Left renal pelvis (tissue), 4 donors: ENCODE results near the gene FOXP4. TPM values are rescaled to one million over a fixed set of nuclear protein-coding genes. Genes with fewer than 3 reads are reported as not detected.

Experiments
- DNase-seq, 4 donors: peaks; one replicate each; pipeline ENCODE4 v3.0.0-alpha.2; 2013; ENCODE audit warnings: low read depth in 4 of 4, low spot score in 3 of 4
- polyA plus RNA-seq, 4 donors: library from polyadenylated mRNA; unstranded; fragments of 120-200 nt; gene quantifications; one replicate each; pipeline ENCODE4 v1.2.1, GENCODE V29; 2013; ENCODE audit not compliant: insufficient read length in 4 of 4

Gene FOXP4
- polyA plus RNA-seq, 4 donors, result 29.0 to 93.5 (median 39.0) TPM

DNA sequence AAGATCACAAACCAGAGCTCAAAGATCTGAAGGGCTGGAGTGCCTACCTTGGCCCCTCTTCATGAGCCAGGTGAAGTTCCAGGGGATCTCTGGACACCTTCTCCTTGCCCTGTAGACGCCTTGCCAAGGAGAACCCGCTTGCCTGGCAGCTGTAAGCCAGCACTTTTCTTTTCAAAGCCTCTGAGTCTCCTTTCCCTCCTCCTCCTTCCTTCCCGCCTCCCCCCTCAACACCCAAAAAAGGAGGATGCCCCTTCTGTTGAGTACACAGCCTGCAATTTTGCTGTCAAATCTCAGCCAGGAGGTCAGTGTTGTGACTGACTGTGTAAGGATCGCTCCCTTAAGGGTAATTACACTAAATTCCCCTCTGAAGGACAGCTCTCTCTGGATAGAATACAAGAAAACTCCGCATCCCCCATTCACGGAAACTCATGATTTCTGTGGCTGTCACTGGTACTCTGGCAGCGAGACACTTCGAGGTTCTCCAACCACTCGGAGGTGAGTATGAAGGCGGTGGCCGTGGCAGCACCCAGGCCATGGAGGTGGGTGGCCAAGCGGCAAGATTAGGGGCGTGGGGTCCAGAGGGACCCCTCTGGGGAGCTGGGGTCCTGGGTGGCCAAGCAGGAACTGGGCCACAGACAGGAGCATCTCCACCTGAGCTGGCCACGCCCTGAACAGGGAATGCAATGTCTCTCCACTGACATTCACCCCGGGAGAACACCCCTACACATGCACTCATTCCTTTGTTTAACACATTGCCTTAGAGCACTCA, 23.2 kb upstream of the FOXP4 start:
- no peak for DNase-seq

GRCh38 chr6:41523915-41524633, 22.1 kb upstream of the FOXP4 start:
- no peak for DNase-seq

GRCh38 chr6:41524634-41525011, 21.6 kb upstream of the FOXP4 start:
- DNase-seq, result no peak

DNA sequence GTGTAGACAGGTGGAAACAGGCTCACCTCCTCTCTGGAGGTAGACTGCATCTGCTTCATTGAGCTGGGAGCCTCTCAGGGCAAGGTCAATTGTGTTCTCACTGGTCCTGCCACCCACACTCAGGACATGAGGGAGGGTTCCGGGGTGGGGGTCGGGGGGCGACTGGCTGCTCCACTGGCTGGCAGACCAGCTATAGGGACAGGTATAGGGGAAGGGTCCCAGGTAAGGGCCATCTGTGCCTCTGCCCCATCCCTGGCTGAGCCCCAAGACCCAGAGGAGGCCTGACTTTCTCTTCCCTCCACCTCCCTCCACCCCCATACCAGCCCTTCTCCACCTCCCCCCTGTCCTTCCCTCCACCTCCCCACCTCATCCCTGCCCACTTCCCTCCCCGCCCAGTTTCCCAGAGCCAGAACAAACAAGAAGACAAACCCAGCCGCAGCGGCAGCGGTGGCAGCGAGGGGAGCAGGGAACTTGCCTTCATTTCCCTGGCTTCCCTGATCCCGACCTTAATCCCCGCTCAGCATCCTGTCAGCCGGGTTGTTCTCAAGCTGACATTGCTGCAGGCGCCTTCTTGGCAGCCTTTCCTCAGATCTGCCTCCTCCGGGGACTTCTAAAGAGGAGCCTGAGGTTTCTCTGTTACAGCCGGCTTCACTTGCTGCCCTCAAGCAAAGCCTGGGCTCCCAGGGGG, 18.3 kb upstream of the FOXP4 start:
- DNase-seq, result no peak

- DNase-seq, result no peak
Measured at GRCh38 chr6:41528409-41528963, 17.7 kb upstream of the FOXP4 start.

DNA sequence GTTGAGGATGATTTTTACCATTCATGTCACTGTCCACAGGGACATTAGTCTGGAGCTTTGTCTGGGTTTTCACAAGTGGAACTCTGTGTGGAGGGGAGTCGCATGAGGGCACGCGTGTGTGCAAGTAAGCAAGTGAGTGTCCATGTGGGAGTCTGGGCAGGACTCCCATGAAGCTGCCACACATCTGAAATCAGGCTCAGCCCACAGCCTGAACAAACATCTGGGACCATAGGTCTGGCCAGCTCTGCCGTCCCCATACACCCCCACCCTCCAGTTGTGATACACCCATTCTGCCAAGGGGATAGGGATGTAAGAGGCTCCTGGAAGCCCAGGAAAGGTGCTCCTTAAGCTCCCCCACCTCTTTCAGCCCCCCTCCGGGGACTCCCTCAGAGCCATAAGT, 17.1 kb upstream of the FOXP4 start:
- no peak for DNase-seq

- DNase-seq, result no peak
Measured at GRCh38 chr6:41529970-41530369, 16.2 kb upstream of the FOXP4 start.

DNA sequence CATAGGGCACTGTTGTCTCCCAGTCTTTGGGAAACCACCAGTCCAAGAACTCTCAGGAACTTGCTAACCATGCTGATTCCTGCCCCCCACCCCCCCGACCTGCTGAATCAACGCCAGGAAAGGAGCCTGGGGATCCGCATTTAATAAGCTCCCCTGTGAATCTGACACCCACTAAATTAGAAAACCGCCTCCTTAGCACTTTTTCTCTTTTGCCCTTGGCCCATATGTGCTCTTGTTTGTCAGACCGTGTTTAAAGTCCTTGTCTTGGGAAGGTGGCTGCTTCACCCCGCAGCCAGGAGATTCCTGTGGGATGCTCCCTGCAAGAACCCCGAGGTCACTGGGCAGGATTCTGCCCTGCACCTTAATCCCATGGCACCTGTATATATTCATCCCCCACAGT, 15.7 kb upstream of the FOXP4 start:
- no peak for DNase-seq

DNA sequence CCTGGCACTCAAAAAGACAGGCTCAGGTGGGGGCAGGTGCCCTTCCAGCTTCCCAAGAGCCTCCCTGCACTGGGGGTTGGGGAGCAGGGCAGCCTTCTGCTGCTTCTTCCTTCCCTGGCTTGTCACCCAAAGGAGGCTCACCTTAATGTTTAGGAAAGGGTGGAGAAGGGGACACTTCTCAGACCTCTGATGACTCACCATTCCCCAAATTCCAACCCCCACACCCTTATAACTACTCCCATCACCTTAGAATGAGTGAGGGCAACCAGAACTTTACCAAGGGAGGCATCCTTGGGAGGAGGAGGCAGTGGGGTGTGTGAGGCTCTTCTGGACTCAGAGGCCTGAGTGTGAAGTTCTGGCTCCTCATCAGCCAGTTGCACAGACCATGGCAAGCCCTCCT, 15.2 kb upstream of the FOXP4 start:
- no peak for DNase-seq

- DNase-seq, result no peak
Measured at GRCh38 chr6:41531591-41532582, 14.3 kb upstream of the FOXP4 start.

GRCh38 chr6:41535766-41536165, 10.4 kb upstream of the FOXP4 start:
- DNase-seq, result no peak

DNA sequence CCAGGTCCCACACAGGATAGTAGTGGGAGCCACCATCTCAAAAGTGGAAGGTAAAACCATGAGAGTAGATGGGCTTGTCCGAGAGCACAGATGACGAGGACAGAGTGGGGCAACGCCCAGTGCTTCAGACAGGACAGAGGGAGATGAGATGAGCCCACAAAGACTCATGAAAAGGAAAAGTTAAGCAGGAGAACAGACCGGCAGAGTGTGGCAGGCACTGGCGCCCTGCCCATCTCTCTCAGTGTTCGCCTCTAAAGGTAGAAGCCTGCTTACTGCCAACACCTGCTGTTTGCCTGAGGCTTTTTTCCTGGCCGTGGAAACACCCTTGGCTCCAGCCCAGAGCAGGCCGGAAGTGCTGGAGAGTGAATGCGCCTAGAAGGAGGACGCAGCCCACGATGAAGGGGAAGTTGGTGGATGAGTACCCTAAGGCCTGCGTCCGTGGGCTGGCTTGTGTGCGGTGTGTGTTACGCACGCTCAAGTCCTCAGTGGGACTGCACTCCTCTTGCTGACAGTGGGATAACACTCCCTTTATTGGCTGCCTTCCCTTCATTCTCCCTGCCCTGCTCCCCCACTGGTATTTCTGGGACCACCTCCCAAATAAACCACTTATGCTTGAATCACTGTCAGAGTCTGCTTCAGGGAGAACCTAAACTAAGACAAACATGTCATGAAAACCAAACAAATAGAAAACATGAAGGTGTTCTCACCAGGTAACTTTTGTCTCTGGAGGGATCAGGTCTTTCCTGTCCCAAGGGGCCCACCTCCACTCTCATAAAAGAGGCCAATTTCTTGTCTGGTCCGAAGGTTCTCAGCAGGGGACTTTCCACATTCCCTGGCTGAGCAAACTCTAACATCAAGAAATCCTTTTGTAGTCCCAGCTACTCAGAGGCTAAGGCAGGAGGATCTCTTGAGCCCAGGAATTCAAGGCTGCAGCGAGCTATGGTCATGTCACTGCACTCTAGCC, 9.1 kb upstream of the FOXP4 start:
- no peak for DNase-seq

- DNase-seq, result no peak
Measured at GRCh38 chr6:41538556-41539182, 7.5 kb upstream of the FOXP4 start.

GRCh38 chr6:41539204-41539603, 7.0 kb upstream of the FOXP4 start:
- no peak for DNase-seq

- DNase-seq, result no peak
Measured at GRCh38 chr6:41541364-41541763, 4.8 kb upstream of the FOXP4 start.

GRCh38 chr6:41543087-41543486, 3.1 kb upstream of the FOXP4 start:
- DNase-seq, result no peak

GRCh38 chr6:41545247-41545702, 906 bp upstream of the FOXP4 start:
- no peak for DNase-seq

GRCh38 chr6:41546475-41546865, 289 bp downstream of the FOXP4 start:
- DNase-seq, result no peak
